Mononuclear cell (primary cell): ENCODE results near the gene TIFAB. TPM values are rescaled to one million over a fixed set of nuclear protein-coding genes. Genes with fewer than 3 reads are reported as not detected.

Experiments
- H3K27me3 ChIP-seq: 2 replicates; pipeline ENCODE4 v1.6.0; 2011; ENCODE audit warnings: low read length, control low read depth; ENCODE audit not compliant: insufficient read depth
- H3K4me1 ChIP-seq: 2 replicates; pipeline ENCODE4 v1.5.1; 2011; ENCODE audit warnings: mild to moderate bottlenecking, low read length, control low read depth; ENCODE audit not compliant: insufficient read depth
- H3K4me3 ChIP-seq: 2 replicates; pipeline ENCODE4 v1.5.1; 2011; ENCODE audit warnings: mild to moderate bottlenecking, low read length, moderate library complexity
- H3K9me3 ChIP-seq: 2 replicates; pipeline ENCODE4 v1.5.1; 2011; ENCODE audit warnings: low read depth, mild to moderate bottlenecking, control low read depth, low read length
- total RNA-seq: library from RNA; depleted of rRNA; stranded (reverse); fragments of >200 nt; gene quantifications from one replicate; pipeline ENCODE4 v1.2.3, GENCODE V29; 2012

The TIFAB gene
- total RNA-seq, 1 donor: under 0.01 TPM

DNA sequence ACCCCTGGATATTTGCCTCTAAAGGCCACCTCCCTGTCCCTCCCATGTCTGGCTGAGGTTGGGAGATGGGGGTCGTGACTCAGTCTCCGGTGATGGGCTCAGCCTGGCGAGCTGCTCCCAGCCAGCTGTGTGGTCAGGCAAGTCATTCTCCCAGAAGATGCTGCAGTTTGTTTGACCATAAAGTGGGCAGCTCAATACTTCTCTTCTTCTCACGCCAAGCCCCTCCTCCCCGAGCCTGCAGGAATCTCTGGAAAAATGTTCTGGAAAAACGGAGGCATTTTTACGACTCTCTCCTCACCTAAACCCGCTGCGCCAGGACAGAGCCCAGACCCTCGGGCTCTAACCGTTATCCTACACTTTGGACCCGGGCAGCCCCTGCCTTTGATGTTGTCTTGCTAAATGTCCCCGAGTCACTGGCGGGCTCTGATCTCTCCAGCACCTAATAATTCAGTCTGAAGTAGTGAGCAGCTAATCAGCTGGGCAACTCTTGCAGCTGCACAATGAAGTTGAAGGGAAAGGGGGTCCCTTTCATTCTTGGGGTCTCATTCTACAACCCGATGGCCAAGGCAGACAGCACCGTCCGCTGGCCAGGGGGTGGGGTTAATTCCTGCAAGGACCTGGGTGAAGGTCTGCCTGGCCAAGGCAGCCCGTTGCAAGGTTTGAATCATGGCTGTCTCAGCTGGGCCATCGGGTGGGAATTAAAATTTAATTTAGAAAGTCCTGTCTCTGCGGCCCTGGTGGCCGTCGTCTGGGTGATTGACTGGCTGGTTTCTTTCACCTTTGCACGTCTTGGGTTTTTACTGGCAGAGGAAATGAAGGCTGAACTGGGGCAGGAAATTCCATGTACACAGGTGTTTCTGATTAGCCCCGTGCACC is 17.3 kb downstream of the TIFAB start:
- H3K4me1 ChIP-seq: peaks cover 79% of the 10 kb centered on the region
- H3K9me3 ChIP-seq: no peaks in the 10 kb centered on the region
- no peaks in the 10 kb centered on the region for H3K27me3 ChIP-seq
- no peak overlapping the region for H3K4me3 ChIP-seq

DNA sequence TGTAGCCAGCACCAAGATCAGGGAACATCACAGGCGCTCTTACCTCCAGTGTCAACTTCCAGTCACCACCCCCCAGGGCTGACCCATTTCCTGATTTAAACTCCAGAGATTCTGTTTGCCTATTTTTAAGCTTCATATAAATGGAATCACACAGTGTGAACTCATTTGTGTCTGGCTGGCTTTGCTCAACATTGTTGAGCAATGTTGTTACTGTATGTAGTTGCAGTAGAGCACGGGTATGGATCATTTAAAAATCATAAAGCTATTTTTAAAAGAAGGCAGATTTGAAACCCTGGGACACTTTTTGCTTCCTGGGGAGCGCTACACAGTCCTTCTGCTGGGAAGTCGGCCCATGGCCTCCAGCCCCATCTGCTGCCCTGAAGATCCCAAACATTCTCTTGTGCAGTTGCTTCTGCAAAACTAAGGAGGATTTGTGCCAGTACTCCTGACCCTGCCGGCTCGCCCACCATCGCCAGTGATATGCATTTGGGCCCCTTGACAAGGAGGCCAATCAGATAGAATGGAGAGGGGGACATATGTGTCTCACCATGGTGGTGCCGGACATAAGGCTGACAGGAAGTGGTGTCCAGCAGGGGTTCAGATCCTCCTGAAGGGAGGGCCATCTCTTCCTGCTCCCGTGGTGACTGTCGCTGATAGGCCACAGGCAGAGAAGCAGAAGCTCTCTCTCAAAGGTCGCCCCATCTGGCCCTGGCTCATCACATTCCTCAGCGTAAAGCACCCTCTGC is 18.3 kb downstream of the TIFAB start:
- no peak overlapping the region for H3K4me3 ChIP-seq
- H3K27me3 ChIP-seq: no peaks in the 10 kb centered on the region
- H3K9me3 ChIP-seq: no peaks in the 10 kb centered on the region
- peaks cover 71% of the 10 kb centered on the region for H3K4me1 ChIP-seq

DNA sequence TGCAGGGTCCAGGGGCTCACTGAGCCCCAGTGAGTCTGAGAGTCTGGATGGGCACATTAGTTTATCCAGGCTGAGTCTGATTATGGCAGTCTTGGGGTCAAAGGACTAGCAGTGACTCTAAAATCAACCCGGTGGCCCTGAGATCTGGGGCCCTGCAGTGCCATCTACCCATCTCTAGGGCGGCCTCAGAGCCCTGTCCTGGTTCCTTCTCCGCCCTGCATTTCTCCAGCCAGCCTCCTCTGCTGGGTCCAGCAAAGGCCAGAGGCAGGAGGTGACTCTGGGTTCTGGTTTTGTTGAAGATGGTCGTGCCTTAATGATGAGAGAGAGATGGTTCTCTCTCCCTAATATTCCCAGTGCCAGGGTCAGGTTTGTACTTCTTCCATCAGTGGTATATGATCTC is 20.0 kb downstream of the TIFAB start:
- Histone ChIP-seq H3K4me3 (no peak overlapping the region), H3K4me1 (peaks cover 57% of the 10 kb centered on the region), H3K9me3 (no peaks in the 10 kb centered on the region), H3K27me3 (no peaks in the 10 kb centered on the region)

GRCh38 chr5:135430135-135430437 is 22.1 kb downstream of the TIFAB start:
- peaks cover 58% of the 10 kb centered on the region for H3K4me1 ChIP-seq
- H3K4me3 ChIP-seq: no peak overlapping the region
- H3K9me3 ChIP-seq: no peaks in the 10 kb centered on the region
- H3K27me3 ChIP-seq: no peaks in the 10 kb centered on the region

- Histone ChIP-seq H3K4me1 (peaks cover 58% of the 10 kb centered on the region), H3K27me3 (no peaks in the 10 kb centered on the region), H3K4me3 (no peak overlapping the region), H3K9me3 (no peaks in the 10 kb centered on the region)
These were observed 22.6 kb downstream of the TIFAB start for GRCh38 chr5:135429301-135430134.

GRCh38 chr5:135428586-135428985 is 23.6 kb downstream of the TIFAB start:
- H3K4me3 ChIP-seq: no peak overlapping the region
- H3K27me3 ChIP-seq: no peaks in the 10 kb centered on the region
- H3K9me3 ChIP-seq: no peaks in the 10 kb centered on the region
- H3K4me1 ChIP-seq: peaks cover 58% of the 10 kb centered on the region

DNA sequence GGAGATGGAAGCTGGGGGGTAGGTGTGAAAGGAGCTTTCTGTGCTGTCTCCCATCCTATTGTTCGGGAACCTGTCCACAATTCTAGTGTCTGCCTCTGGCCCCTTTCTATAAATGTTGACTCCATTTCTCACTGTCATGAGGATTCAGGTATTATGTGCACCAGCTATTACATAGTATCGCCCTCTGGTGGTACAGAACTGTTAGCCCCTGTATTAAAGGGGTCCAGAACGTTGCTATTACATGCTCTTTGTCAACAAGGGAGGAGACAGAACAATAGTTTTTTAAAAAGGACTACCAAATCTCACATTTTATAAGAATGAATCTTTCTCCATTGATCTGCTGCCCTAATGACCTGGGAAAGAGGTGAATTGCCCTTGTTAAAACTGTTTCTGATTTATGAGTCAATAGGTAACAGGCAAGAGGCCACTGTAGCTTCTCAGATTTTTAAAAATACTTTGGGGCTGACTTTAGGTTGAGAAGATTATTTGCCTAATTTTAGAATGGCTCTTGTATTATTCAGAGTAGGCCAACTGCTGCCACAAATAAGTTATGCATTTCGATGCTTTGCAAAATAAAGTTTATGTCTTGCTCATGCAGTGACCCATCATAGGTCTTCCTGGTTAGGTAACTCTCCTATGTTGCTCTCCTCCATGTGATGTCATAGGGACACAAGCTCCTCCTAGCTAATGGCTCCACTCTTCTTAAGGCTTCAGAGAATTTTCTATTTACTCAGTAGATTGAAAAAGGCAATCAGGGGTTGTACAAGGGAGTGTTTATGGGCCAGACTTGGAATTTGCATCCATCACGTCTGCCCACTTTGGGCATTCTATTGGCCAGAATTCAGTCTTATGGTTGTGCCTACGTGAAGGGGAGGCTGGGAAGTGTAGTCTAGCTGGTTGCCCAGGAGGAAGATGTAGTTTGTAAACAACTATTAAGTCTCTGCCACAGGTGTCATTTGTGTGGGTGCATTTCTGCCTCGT is 25.8 kb downstream of the TIFAB start:
- Histone ChIP-seq H3K4me1 (peaks cover 57% of the 10 kb centered on the region), H3K27me3 (no peaks in the 10 kb centered on the region), H3K9me3 (no peaks in the 10 kb centered on the region), H3K4me3 (no peak overlapping the region)

GRCh38 chr5:135425641-135426040 is 26.5 kb downstream of the TIFAB start:
- no peaks in the 10 kb centered on the region for H3K9me3 ChIP-seq
- H3K27me3 ChIP-seq: peaks cover 4% of the 10 kb centered on the region
- H3K4me3 ChIP-seq: no peak overlapping the region
- H3K4me1 ChIP-seq: peaks cover 57% of the 10 kb centered on the region

- H3K4me3 ChIP-seq: no peak overlapping the region
- peaks cover 10% of the 10 kb centered on the region for H3K27me3 ChIP-seq
- H3K4me1 ChIP-seq: peaks cover 48% of the 10 kb centered on the region
- H3K9me3 ChIP-seq: peaks cover 9% of the 10 kb centered on the region
These were observed 28.3 kb downstream of the TIFAB start for GRCh38 chr5:135423846-135424168.

GRCh38 chr5:135423146-135423845 is 28.9 kb downstream of the TIFAB start:
- Histone ChIP-seq H3K4me3 (no peak overlapping the region), H3K27me3 (peaks cover 10% of the 10 kb centered on the region), H3K9me3 (peaks cover 13% of the 10 kb centered on the region), H3K4me1 (peaks cover 48% of the 10 kb centered on the region)

- peaks cover 47% of the 10 kb centered on the region for H3K4me1 ChIP-seq
- no peak overlapping the region for H3K4me3 ChIP-seq
- H3K9me3 ChIP-seq: peaks cover 13% of the 10 kb centered on the region
- peaks cover 14% of the 10 kb centered on the region for H3K27me3 ChIP-seq
These were observed 29.7 kb downstream of the TIFAB start for GRCh38 chr5:135422419-135422818.

DNA sequence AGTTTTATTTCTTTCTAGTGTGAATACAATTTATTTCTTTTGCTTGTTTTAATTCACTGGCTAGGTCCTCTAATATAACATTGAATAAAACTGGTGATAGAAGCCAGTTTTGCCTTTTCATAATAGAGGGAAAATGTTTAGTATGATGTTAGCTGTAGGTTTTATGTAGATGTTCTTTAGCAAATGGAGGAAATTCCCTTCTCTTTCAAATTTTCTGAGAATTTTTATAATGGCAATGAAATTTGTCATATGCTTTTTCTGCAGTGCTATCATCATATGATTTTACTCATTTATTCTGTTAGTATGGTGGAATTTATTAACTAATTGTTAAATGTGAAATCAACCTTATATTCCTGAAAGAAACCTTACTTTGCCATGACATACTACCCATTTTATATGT is 35.1 kb downstream of the TIFAB start:
- Histone ChIP-seq H3K4me3 (no peak overlapping the region), H3K27me3 (peaks cover 17% of the 10 kb centered on the region), H3K9me3 (peaks cover 13% of the 10 kb centered on the region), H3K4me1 (no peaks in the 10 kb centered on the region)

- Histone ChIP-seq H3K4me3 (no peak overlapping the region), H3K4me1 (peaks cover 9% of the 10 kb centered on the region), H3K9me3 (no peaks in the 10 kb centered on the region), H3K27me3 (no peaks in the 10 kb centered on the region)
These were observed 47.1 kb downstream of the TIFAB start for GRCh38 chr5:135405082-135405481.

- Histone ChIP-seq H3K27me3 (no peaks in the 10 kb centered on the region), H3K9me3 (no peaks in the 10 kb centered on the region), H3K4me3 (no peak overlapping the region), H3K4me1 (peaks cover 31% of the 10 kb centered on the region)
These were observed 50.1 kb downstream of the TIFAB start for GRCh38 chr5:135402031-135402430.
